NCI-H2107 treated with DMSO at 0.1 percent for 48 hours (cell line): ENCODE measurements around the gene TM4SF5.
A peak's percentile ranks its signal among the peaks of the same experiment; 100 is the strongest.

ENCODE experiments used
- DNase-seq: peaks from one replicate; lab custom pipeline; 2025; ENCODE audit not compliant: unreplicated experiment; lab: John Stamatoyannopoulos, UW

The TM4SF5 gene

DNA sequence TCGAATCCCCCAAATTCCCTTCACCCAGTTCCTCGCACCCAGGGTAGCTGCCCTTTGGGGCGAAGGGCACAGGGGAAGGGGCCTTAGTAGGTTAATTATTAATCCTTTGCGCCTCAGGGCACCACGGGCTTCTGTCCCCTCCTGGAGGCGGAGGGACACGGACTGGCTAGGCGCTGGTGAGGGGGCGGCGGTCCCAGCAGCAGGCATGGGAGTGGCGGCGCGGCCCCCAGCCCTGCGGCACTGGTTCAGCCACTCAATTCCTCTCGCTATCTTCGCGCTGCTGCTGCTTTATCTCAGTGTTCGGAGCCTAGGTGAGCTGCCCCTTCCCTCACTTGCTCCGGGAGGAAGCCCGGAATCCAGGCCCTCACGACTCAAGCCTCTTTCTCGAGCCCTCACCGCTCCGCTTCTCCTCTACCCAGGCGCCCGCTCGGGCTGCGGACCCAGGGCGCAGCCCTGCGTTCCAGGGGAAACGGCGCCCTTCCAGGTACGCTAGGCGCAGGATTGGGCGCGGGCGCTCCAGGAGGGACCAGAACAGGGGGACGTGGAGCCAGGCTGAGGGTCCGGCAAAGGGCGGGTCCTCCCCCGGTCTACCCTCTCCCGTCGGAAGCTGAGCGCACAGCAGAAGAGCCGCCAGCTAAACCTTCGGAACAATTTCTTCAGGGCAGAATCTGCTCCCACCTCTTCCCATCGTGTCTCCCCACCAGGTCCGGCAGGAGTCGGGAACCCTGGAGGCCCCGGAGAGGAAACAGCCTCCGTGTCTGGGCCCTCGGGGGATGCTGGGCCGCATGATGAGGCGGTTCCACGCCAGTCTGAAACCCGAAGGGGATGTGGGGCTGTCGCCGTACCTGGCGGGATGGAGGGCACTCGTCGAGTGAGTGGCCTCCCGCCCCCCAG, 17.4 kb downstream of the TM4SF5 start, which contains the start of gene GLTPD2:
TSS of gene GLTPD2 (plus strand) at position 158 of the 894 bp plus-strand sequence. CDS start at position 206, 48 bp downstream.
- DNase-seq: no peak

DNA sequence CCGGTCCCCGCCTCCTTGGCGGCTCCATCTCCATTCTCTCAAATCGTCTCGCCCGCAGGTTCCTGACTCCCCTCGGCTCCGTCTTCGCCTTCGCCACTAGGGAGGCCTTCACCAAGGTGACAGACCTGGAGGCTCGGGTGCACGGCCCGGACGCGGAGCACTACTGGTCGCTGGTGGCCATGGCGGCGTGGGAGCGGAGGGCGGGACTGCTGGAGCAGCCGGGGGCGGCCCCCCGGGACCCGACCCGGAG, 17.9 kb downstream of the TM4SF5 start:
- no peak for DNase-seq

DNA sequence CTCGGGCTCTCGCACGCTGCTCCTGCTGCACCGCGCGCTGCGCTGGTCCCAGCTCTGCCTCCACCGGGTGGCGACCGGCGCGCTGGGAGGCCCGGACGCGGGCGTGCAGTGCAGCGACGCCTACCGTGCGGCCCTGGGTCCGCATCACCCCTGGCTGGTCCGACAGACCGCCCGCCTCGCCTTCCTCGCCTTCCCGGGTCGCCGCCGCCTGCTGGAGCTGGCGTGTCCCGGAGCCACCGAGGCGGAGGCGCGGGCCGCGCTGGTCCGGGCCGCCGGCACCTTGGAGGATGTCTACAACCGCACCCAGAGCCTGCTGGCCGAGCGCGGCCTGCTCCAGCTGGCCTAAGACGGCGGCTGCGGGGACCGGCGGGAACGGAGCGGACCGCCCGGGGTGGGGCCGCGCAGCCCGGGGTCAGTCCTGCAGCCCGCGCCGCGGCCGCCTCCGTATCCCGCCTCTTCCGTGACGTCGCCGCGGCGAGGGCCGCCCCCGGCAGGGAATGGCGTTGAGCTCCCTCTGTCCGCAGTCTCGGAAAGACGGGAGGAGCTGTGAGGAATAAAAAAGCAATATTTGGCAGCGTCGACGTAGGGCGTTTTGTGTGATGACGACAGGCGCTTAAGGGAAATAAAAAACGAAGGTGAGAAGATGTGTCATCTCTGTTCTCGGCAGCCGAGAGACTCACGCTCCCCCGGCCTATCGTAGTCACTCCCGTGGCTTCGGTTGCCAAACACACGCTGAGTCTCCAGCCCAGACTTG, 18.4 kb downstream of the TM4SF5 start:
- DNase-seq: peak; percentile 12

DNA sequence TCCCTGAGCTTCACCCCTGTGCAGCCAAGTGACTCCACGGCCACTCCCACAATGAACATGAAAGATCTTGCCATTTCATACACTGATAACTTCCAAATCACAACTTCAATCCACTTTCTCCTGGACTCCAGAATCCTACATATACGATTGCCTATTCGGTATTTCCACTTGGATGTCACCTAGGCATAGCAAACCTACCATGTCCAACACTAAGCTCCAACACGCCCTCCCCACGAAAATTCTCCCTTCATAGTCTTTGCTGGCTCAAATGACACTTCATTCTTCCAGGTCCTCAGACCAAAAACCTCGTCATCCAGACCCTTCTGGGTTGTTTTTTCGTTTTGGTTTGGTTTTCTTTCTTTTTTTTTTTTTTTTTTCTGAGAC, 19.0 kb downstream of the TM4SF5 start:
- no peak for DNase-seq

DNA sequence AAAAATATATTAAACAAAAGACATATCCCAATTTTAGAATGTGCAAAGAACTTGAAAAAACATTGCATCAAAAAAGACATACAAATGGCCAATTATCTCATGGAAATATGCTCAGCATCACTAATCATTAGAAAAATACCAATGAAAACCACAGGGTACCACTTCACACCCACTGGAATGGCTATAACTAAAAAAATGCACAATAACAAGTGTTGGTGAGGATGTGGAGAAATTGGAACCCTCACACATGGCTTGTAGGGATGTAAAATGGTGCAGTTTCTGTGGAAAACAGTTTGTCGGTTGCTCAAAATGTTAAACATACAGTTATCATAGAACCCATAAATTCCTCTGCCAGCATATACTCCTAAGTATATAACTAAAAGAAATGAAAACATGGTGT, 23.5 kb downstream of the TM4SF5 start:
- no peak for DNase-seq

DNA sequence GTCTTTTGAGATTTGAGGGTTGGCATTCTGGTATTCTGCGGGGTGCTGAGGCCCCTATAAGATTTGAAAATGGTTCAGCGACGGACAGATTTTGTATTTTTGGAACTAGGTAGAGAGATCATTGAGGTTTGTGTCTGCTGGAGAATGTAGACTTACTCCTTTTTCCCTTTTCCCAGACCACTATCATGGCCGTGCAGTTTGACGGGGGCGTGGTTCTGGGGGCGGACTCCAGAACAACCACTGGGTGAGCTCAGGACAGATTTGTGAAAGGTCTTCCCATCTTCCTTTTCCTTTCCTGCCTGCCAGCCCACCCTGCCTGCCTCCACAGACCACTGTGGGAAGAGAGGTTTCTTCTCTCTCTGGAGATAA, 24.9 kb downstream of the TM4SF5 start:
- DNase-seq: no peak

DNA sequence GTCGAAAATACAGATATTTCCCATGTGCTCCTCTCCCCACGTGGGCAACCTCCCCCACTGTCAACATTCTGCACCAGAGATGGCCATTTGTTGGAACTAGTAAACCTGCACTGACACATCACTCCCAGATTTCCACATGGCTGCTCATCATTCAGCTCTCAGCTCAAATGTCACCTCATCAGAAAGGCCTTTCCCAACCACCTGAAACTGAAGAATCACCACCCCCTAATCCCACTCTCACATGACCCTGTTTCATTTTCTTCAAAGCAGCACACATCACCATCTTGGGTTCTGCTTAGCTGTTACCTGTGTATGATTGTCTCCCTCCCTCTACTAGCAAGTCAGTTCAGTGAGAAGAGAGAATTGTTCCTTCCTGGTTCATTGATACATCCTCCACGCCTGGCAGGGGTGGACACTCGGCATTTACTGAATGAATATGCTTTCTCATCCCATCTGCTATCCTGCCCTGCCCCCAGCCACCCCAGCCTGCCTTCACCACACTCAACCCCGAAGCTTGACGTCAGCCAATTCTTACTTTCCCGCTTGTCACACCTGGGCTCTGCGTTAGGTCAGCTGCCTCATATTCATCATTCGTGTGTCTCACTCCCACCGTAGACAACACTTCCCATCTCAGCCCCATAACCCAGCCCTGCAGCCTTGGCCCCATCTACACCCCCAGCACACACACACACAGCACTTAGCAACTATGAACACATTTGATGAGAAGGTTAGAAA, 28.9 kb downstream of the TM4SF5 start:
- peak; percentile 4 for DNase-seq

DNA sequence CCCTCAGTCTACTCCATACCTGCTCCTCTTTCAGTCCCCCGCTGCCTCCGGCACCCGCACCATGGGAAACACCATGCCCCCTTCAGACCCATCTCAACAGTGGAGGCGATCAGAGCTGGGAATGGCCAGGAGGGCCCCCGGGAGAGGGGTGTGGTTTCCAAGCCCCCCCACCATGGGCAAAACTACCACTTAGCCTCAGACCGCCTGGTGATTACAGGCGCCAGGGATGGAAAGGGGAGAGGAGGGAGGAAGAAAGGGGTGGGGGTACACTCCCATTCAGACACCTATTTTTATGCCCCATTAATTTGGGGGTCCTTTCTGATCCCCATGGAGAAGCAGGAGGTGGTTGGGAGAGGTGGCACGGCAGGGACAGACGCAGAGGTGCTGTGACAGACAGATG, 30.5 kb downstream of the TM4SF5 start, which contains the start of gene C17orf114:
TSS of gene C17orf114 (minus strand) at position 101 of the 400 bp plus-strand sequence.
- no peak for DNase-seq

DNA sequence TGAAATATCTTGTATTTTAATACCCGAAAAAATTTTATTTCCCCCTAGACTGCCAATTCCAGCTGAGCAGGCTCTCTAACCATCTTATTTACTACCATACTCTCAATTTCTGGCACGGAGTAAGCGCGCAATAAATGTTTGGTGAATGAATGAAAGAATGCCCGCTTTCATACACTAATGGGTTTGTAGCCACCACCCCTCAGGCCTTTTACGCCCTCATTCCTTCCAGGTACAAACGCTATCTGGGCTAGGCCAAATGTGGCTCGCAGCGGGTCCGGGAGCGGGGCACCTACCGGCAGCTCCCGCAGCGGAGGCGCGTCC, 34.7 kb downstream of the TM4SF5 start:
- DNase-seq: no peak

DNA sequence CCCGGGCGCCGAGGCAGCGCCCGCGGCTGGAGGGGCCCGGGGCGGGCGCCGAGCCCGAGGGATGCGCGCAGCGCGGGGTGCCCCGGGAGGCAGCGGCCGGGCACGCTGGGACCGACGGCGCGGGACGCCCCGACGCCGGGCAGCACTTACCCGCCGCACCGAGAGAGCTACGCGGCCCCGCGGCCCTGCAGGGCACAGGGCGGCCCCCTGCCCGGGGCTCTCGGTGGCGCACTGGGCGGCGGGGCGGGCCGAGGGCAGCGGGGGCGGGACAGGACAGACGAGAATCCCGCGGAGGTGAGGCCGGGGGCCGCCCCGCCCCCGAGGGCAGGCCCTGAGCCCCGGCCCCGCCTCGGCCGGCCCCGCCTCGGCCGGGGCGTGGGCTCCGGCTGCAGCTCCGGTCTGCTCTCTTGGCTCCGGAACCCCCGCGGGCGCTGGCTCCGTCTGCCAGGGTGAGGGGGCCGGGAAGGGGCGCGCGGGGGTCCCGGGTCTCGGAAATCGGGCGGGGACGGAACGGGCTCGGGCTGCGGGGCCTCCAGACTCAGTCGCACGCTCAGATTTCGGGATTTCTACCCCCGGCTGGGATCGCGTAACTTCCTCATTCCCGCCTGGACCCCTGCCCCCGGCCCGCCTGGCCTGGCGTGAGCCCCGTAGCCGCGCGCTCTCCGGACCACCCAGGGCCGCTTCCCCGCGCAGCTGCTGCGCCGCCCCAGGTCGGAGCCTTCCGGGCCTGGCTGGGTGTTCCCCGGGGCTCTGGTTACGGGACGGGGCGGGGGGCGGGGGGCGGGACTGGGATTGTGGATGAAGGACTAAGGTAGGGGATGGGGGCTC, 35.3 kb downstream of the TM4SF5 start, which contains the start of gene PLD2:
TSS of gene PLD2 (plus strand) at position 376 of the 828 bp plus-strand sequence. CDS start 621 bp downstream, outside the sequence.
- no peak for DNase-seq

DNA sequence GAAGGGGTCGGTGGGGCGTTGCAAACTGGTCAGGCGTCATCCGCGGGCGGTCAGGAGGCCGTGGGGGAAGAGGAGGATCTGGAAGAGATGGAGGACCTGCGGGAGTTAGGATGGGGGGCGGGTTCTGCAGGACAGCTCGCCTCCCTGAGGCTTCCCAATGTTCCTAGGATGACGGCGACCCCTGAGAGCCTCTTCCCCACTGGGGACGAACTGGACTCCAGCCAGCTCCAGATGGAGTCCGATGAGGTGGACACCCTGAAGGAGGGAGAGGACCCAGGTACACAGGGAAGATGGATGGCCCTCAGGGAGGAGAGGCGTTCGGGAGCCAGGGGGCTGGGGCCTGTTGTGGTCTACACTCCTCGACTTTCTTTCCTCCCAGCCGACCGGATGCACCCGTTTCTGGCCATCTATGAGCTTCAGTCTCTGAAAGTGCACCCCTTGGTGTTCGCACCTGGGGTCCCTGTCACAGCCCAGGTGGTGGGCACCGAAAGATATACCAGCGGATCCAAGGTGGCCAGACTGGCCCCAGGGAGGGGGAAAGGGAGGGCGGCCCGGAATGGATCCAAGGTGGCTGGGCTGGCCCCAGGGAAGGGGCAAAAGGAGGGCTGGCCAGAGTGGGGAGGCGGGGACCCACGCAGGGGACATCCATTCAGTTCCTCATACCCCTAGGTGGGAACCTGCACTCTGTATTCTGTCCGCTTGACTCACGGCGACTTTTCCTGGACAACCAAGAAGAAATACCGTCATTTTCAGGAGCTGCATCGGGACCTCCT, 36.1 kb downstream of the TM4SF5 start:
- no peak for DNase-seq

DNA sequence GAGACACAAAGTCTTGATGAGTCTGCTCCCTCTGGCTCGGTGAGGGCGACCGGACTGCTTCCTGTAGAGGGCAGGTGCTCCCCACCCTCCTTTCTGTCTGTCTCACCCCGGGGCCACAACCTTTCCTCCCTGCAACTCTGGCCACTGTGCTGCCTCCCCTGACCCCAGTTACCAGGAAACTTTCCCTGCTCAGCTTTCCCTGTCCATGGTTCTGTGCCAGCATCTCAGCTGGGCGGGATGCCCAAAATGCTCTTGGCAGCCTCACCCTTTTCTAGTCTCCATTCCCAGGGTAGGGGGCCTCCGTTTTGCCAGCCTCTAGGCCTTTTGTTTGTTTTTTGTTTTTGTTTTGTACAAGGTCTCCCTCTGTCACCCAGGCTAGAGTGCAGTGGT, 36.7 kb downstream of the TM4SF5 start:
- no peak for DNase-seq

DNA sequence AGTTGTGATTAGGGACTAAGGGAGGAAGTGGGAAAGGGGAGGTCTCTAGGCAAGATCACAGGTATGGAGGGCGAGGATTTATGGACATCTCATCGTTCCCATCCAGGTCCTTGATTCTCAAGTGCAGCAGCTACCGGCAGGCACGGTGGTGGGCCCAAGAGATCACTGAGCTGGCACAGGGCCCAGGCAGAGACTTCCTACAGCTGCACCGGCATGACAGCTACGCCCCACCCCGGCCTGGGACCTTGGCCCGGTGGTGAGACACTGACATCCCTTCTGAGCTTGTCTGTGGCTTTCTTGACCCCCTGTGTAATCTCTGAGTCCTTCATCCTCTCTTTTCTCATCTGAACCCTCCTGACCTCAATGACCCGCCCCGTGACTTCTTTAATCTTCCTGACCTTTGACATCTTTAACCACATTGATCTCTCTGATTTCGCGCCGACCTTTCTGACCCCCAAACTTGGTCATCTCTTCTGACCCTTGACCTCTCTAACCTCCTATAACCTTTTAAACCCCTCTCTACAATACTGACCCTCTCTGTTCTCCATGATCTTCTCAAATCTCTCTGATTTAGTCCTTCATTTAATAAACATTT, 39.1 kb downstream of the TM4SF5 start:
- DNase-seq: no peak

DNA sequence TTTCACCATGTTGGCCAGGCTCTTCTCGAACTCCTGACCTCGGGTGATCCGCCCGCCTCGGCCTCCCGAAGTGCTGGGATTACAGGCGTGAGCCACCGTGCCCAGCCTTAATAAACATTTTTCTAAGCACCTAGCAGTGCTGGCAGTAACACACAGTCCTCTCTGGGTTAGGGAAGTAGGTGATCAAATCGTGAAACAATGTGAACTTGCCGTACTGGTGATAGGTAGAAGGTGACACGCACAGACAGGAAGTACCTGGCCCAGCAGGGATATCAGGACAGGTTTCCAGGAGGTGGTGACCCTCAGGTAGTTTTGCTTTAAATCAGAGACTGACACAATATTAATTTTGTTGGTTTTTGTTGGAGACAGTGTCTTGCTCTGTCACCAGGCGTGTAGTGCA, 39.8 kb downstream of the TM4SF5 start:
- DNase-seq: no peak

DNA sequence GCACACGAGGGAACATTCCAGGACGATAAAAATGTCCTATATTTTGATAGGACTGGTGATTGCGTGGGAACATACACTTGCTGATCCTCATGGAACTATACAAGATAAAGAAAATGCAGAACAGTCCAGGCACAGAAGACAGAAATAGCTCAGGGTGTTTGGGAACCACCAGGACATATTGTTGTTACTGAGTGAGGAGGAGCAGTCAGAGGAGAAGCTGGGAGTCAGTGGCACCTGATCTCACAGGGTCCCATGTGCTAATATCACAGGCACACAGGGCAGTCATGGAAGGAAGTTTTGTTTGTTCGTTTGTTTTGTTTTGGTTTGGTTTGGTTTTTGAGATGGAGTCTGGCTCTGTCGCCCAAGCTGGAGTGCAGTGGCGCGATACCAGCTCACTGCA, 41.0 kb downstream of the TM4SF5 start:
- no peak for DNase-seq

DNA sequence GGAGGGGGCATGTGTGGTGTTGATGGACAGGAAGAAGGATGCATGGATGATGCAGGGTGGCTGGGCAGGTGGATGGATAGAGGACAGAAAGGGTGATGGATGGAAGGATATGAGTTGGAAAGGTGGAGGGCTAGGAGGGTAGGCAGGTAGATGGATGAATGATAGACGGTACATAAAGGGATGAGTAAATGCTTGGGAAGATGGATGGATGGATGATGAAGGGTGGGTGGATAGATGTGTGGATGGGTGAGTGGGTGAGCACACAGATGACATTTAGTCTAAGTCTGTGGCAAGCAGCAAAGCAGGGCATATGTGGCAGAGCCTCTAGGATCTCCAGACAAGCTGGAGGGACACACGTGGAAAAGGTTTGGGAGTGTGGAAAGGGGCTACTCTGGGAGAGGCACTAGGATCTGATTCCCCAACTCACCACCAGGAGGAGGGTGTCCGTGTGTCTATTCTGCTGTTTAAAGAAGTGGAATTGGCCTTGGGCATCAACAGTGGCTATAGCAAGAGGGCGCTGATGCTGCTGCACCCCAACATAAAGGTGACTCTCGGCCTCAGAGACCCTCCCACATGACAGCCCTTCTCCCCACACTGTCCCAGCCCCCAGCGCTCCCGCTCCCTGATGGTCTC, 43.5 kb downstream of the TM4SF5 start:
- no peak for DNase-seq

DNA sequence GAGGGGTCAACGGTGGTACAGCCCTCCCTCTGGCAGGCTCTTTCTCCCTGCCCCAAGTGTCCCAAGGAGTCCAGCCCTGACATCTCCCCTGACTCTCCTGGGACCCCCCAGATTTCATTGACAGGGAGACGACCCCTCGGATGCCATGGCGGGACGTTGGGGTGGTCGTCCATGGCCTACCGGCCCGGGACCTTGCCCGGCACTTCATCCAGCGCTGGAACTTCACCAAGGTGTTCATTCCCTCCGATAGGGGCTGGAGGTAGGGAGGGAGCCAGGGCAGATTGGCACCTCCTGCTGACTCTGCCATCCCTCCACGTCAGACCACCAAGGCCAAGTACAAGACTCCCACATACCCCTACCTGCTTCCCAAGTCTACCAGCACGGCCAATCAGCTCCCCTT, 45.1 kb downstream of the TM4SF5 start:
- no peak for DNase-seq

DNA sequence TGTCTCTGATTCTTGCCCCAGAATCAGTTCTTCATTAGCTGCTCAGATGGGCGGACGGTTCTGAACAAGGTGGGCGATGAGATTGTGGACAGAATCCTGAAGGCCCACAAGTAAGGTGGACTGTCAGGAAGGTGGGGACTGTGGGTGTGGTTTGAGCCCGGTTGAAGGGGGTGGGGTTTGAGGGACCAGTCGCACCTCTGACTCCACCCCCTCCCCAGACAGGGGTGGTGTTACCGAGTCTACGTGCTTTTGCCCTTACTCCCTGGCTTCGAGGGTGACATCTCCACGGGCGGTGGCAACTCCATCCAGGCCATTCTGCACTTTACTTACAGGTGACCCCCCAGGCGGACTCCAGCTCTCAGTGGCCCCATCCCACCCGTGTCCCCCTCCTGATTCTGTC, 46.6 kb downstream of the TM4SF5 start:
- DNase-seq: no peak

DNA sequence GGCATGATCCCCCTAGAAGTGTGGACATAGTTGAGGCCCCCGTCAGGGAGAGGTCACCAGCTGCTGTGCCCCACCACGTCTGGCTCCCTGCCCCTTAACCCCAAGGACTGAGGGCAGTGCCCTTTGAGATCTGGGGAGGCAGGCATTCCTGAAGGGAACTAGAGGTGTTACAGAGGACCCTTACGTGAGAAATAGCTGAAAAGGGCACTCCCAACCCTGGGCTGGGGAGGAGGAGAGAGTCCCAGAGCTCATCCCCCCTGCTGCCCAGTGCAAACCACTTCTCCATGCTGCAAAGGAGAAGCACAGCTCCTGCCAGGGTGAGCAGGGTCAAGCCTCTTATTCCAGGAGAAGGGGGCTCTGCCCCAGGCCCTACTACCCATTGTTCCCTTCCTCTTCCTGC, 51.1 kb downstream of the TM4SF5 start:
- no peak for DNase-seq
